ENCODE results near the gene FOXB2.
A peak's percentile ranks its signal among the peaks of the same experiment; 100 is the strongest.
"Not testable (repeated sequence)": the region's sequence is repeated elsewhere in the genome, so short reads cannot be mapped to it uniquely, and the experiment has no call there.

FOXB2 gene

GRCh38 chr9:77019236-77019925 is at the start of gene FOXB2:
TSS of gene FOXB2 (plus strand) at chr9:77019655. CDS start at chr9:77019655, 0 bp downstream.
- DNase-seq (ENCODE audit: low read depth), result no peak

DNA sequence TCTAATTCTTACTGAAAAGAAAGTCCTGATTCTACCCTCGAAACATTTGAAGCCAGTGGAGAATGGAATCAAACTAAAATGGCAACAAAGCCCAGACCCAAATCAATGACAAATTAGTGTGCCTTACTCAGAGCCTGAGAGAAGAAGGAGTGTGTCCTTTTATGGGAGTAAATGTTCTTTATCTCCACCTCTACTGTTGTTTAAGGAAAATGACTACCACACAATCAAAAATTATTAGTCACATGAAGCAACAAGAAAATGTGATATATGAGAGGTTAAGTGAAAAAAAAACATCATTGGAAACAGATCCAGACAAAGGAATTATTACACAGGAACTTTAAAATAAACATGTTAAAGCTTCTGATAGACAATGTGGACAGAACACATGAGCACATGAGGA is 49.7 kb upstream of the FOXB2 start:
- no peak for DNase-seq (ENCODE audit: low read depth)

GRCh38 chr9:76978831-76979230 is 40.6 kb upstream of the FOXB2 start:
- DNase-seq (ENCODE audit: low read depth), result not testable (repeated sequence)

DNA sequence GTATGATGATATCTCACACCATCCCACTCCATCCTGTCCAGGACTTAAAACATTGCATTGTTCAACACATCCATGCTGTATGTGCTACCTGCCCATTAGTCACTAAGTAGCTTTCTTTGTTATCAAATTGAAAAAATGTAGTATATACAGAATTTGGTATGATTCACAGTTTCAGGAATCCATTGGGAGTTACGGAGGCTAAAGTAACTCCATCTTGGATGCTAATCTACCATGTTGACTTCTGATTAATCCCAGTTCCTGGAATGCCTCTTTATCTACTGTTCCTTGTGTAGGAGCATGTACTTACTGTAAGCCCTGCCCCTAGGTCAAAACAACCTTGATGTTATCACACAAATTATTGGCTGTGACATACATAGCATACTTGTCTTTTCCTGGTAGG is 38.9 kb upstream of the FOXB2 start:
- no peak for DNase-seq (ENCODE audit: low read depth)

DNA sequence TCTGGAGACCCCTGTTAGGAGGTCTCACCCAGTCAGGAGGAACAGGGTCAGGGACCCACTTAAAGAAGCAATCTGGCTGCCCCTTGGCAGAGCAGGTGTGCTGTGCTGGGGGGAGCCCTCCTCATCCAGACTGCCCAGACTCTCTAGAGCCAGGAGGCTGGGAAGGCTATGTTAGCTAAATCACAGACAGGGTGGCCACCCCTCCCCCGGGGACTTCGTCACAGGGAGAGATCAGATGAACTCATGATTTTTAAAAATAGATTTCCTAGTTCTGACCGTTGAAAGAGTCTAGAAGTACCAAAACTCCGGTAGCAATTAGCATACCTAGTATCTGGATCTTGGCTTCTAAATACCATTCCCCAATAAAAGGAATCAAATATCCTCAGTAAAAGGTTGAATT is 35.0 kb upstream of the FOXB2 start:
- DNase-seq (ENCODE audit: low read depth), result no peak

DNA sequence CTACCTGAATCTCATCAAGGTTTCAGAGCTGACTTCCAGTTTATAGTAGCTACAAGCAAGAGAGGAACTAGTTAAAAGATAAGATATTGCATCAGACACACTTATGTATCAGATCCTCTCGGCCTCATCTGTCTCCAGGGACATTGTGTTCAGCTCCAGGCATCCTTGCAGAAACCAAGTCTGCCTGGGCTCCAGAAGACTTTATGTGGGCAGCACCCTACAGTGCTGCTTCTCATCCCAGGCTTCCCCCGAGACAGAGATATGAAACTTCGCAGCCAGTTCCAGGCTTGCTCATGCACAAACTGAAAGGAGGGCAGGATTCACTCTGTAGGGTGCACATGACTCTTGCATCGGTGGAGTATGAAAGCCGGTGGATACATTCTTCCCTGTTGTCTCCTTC is 33.9 kb upstream of the FOXB2 start:
- DNase-seq (ENCODE audit: low read depth), result no peak

- DNase-seq (ENCODE audit: low read depth), result peak; percentile 45
Observed at GRCh38 chr9:76987594-76988200, 31.8 kb upstream of the FOXB2 start.

DNA sequence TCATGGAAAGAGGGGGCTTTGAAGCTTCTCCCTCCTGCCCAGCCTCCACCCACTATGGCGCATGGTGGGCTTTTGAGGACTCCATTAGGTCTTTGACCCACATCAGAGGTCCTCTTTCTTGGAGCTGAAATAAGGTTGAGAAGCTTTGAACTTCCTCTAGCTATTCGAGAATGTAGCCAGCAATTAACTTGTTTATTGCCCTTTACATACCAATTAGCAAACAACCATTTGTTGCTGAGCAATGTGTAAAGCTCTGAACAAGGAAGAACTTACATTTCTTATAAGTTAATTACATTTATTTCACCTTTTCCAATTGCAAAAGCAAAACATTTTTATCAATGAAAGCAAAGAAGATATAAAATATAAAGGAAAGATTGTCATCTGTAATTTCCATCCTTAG is 30.5 kb upstream of the FOXB2 start:
- no peak for DNase-seq (ENCODE audit: low read depth)

DNA sequence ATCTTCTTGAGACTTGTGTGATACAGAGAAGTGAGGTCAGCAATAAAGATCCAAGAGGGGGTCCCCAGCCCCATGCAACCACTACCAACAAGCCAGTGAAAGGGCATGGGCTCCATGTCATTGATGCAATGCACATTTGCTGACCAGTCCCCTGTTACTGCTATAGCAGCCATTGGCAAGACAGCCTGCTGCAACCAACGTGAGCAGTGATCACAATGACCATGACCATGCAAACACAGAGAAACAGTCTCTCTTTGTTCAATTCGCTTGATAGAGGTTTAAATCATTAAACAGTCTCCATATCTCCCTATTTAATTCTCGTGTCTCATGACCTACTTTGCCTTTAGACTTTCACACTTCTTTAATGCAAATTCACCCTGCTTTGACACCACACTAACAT is 30.0 kb upstream of the FOXB2 start:
- no peak for DNase-seq (ENCODE audit: low read depth)

DNA sequence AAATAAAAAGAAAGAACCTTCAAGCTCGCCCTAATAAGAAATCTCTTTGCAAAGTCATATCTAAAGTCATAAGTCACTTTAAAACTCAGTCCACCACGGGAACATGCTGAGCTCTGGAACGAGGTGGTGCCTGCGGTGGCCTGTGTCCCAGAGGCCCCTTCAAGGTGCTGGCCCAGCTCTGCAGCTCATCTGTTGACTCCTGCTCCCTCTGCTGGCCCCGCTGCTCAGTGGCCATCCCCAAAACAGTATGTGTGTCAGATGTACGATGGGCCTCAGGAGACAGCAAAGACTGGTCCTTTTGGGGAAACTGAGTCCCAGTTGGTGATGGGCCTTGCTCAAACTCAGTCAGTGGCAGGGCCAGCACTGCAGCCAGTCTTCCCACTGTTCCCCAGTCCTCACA is 22.8 kb upstream of the FOXB2 start:
- peak; percentile 39 for DNase-seq (ENCODE audit: low read depth)

GRCh38 chr9:76999261-76999660 is 20.2 kb upstream of the FOXB2 start:
- DNase-seq (ENCODE audit: low read depth), result no peak

DNA sequence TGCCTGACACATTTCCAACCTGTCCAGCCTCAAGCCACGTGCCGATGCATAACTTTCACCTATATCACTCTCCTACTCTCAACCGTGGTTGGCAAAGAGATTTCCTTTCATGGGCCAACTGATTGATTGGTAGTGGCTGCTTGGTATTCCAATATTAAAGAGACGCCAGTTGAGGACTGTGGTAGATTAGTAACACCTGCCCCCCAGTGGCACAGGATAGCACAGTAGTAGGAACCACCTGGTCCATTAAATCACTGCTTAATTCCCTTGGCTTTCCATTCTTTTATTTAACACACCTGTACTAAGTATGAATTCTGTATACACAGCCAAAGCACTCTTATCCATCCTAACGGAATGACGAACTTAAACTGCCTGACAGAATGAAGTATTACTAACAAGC is 19.1 kb upstream of the FOXB2 start:
- DNase-seq (ENCODE audit: low read depth), result no peak

- no peak for DNase-seq (ENCODE audit: low read depth)
Observed at GRCh38 chr9:77003366-77003765, 16.1 kb upstream of the FOXB2 start.

DNA sequence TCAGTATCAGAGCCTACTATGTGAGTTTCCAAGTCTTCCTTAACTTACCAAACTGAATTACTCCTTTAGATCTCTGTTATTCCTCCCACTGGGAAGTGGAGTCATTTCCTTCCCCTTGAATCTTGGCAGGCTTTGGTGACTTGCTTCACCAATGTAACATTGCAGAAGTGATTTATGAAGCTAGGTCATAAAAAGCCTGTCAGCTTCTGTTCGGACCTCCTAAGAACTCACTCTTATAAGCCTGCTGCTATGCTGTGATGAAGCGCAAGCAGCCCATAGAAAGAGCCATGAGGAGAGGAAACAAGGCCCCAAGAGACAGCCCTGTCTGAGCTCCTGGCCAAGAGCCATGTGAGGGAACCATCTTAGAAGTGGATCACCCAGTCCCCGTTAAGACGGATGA is 14.2 kb upstream of the FOXB2 start:
- no peak for DNase-seq (ENCODE audit: low read depth)

DNA sequence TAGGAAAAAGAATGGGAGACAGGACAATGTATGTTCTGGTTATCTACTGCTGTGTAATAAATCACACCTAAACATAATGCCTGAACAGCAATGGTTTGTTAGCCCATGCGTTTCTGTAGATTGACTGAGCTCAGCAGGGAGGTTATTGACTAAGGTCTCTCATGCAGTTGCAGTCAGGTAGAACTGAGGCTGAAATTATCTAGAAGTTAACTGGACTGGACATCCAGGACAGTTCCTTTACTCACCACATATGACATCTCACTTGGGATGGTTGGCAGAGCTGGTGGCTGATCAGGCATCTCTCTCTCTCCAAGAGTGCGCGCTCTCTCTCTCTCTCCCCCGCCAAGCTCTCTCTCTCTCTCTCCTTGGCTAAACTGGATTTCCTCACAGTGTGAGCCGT is 8.9 kb upstream of the FOXB2 start:
- no peak for DNase-seq (ENCODE audit: low read depth)

- peak; percentile 30 for DNase-seq (ENCODE audit: low read depth)
Observed at GRCh38 chr9:77011973-77012821, 7.3 kb upstream of the FOXB2 start.

GRCh38 chr9:77013206-77013931 is 6.1 kb upstream of the FOXB2 start:
- no peak for DNase-seq (ENCODE audit: low read depth)

- no peak for DNase-seq (ENCODE audit: low read depth)
Observed at GRCh38 chr9:77013932-77014596, 5.4 kb upstream of the FOXB2 start.

GRCh38 chr9:77014597-77015263 is 4.7 kb upstream of the FOXB2 start:
- DNase-seq (ENCODE audit: low read depth), result no peak

- no peak for DNase-seq (ENCODE audit: low read depth)
Observed at GRCh38 chr9:77015327-77016048, 4.0 kb upstream of the FOXB2 start.

DNA sequence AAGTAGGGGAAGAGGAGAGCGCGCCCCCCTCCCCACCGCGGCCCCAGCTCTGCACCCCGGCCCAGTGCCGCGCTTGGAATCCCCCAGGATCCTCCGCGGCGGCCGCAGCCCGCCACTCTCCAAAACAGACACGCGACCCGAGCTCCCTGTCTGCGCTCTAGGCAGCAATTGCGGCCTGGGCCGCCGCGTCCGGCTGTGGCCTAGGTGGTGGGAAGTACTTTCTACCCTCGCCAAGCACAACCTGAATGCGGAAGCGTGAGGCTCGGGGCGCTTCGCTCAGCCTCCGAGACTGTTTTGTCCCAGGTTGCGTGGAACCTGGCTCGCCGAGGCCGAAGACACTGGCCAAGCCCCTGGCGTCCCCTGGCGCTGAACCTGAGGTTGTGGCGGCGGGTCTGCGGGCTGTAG is 3.3 kb upstream of the FOXB2 start:
- DNase-seq (ENCODE audit: low read depth), result no peak
